Measurements from ENCODE around the gene CD207.
"Not testable (repeated sequence)": the region's sequence is repeated elsewhere in the genome, so short reads cannot be mapped to it uniquely, and the experiment has no call there.

CD207 gene

DNA sequence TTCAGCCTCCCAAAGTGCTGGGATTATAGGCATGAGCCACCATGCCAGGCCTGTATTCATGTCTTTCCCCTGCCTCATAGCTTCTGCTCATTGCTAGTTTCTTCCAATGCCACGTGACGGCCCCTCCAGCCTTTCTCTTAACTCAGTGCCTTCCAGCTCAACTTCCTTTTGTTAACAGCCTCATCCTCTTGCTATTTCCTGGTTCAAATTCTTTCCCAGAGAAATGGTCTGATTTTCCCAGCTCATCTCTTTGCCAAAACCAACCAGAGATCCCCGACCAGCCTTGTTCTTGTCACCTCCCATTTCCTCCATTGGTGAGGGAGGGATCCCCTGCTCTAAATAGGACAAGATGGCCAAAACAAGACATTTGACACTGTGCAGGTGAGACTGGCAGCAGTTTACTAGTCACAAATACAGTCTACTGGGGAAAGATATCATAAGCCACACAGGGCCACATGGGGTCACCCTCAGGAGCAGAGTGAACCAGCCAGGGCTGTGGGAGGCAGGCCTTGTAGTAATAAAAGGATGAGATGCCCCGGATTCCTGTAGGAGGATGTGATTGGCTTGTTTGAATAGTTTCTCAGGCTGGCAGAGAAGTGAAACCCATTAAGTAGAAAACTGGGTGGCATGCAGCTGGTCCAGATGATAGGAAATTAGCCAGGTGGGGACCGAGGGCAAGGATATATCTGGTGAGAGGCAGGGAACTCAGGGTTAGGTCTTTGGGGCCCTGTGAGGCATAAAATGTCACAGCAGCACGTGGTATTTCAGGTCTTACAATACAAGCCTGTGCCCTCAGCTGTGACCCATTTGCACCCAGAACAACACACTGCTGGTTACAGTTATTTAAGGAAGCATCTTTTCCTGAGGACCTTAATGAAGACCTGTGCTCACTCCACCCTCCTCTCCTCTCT lies 6.4 kb downstream of the CD207 start:
- DNase-seq (ENCODE audit: low spot score), result no peak

DNA sequence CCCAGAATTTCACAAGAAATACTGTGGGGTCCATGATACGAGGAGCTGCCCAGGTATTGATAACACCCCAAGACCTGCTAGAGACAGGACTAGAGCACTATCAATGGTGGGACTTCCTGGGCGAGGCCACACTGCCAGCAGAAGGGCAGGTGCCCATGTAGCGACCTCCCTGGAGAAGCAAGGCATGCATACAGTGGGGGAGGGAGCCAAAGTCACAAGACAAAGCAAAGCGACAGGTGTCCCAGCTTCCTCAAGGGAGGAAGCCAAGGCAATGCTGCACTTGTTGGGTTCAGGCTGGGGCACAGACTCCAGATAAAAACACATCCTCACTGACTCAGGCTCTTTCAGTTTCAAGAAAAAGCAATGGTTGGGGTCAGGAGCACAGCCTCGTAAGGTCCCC lies 7.5 kb downstream of the CD207 start:
- DNase-seq (ENCODE audit: low spot score), result no peak

DNA sequence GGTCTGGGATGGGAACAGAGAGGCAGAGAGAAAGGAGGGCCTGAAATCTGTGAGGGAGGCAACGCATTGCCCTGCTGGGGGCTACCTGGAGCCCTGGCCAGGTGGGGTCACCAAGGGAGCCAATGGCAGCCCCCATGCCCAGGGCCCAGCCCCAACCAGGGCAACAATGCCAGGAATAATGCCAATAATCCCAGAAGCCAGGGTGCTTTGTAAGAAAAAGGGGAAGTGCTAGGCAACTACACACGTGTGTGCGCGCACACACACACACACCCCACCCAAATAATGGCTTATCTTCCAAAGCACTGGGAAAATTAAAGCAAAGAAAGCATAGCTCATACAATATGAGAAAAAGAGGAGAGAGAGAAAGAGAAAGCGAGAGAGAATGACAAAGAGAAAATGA lies 8.2 kb downstream of the CD207 start:
- no peak for DNase-seq (ENCODE audit: low spot score)

DNA sequence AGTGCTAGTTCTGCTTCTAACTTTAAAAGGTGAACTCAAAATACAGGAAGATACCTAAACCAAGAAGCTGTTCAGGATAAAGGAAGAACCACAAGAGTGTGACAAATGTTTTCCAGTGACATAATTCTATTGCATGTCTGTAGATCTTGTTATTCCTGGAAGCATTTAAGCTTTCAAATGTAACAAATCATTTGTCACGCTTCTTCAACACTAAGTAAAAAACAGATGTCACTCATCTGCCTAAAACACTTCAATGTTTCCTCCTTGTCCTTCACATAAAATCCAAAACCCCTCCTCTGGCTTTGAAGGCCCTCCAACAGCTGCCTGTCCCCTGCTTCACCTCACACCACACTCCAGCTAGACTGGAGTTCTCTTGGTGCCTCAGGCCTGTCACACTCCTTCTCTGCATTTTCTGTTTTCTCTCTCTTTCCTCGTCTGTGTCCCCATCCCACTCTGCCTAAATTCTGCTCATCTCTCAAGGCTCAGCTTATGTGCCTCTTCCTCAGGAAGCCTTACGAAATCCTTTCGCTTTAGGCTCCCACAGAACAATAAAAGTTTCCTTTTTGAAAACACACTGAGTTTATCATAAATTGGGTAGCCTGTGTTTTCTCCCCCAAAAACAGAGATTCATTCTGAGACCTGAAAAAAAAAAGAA lies 8.8 kb downstream of the CD207 start:
- DNase-seq (ENCODE audit: low spot score), result no peak

DNA sequence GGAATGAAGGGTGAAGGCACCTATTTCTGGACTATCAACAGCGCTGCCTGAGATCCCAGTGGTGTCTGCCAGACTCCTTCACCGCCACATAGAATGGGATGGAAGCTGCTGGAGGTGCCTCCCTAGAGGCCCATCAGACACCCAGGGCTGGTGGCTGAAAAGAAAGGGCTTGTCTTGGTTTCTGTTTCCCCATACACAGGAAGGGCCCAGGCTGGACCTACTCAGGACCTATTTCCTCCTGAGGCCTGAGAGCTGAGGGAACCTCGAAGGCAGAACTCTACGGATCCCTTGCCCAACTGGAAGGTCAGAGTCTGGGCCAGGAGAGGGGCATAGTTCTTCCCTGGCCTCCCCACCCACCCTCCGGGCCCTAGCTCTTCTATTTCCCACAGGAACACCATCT lies 12.4 kb downstream of the CD207 start:
- DNase-seq (ENCODE audit: low spot score), result no peak

DNA sequence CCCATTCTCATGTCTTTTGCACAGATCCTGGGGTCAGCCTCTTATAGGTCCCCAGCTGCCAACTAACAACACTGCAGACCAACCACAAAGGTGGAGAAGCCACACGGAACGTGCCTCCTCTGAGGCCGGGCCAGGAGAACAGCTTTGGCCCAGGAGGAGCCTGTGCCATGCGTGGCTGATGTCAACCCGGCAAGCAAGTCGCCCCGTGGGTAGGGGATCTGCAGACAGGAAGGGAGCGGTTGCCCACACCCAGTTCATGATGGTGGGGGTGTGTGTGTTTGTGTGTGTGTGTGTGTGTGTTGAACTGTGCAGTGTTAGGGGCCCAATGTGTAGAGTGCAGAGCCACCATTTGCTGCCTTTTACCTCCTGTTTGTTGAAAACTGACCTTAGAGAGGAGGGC lies 12.8 kb downstream of the CD207 start:
- no peak for DNase-seq (ENCODE audit: low spot score)

DNA sequence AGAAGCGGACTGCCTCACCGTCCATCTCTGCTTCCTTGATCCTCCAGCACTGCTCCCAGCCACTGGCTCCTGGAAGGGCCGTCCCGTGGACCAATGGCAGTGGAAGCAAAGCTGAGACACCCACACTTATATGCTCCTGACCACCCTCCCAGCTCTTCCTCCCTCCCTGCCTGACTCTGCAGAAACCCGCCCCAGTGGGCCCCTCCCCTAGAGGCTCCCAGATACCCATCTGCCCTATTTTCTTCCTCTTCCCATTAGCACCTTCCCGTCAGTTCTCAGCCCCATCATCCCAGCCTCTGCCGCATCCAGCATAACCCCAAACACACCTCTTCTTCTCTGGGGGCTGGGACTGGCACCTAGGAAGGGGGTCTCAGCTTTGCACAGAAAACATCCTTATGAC lies 15.1 kb downstream of the CD207 start, which contains the start of gene CLEC4F:
Gene CLEC4F (minus strand): TSS at position 101 of the 400 bp plus-strand sequence. CDS start 76 bp downstream, at position 25.
- no peak for DNase-seq (ENCODE audit: low spot score)

DNA sequence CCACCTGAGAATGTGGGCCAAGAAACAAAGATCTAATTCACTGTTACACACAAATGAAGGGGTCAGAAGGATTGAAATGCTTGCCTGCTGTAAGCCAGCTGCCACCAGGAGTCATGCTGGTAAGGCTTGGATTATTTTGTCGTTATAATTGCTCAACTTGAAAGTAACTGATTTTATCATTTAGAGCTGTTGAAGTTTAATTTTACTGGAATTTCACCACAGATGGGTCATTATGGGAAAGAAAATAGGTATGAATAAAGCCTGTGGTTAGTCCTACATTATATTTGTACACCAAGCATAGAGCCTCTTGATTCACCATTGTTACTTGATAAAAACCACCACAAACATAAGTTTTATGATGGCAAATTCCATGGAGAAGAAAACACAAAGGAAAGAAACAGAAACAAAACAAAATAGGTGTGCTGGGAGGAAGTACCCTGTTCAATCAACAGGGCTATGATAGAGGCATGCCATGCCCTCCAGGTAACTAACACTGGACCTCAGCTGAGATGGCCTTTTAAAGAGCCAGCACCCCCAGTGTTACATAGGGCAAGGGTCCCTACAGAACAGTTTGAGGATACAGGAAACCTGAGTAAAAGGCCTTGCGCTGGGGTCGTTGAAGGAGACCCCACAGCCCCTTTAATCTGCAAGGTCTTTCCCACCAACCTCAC lies 18.2 kb downstream of the CD207 start:
- DNase-seq (ENCODE audit: low spot score), result no peak

DNA sequence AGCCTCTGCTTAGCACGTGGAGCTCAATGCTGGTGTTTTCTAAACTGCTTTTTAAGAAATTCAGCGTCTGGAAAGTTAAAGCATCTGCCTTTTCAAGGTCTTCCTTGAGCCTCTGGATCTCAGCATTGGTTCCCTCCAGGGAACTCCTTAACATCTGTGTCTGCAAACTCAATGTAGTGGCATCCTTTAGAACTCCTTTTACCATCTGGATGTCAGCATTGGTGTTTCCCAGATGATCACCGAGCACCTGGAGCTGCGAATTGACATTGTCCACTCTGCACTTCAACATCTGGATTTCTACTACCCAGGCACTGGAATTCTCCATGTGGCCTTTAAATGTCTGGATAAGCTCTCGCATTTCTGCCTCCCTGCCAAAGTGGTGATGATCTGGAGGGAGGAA lies 18.9 kb downstream of the CD207 start:
- no peak for DNase-seq (ENCODE audit: low spot score)

DNA sequence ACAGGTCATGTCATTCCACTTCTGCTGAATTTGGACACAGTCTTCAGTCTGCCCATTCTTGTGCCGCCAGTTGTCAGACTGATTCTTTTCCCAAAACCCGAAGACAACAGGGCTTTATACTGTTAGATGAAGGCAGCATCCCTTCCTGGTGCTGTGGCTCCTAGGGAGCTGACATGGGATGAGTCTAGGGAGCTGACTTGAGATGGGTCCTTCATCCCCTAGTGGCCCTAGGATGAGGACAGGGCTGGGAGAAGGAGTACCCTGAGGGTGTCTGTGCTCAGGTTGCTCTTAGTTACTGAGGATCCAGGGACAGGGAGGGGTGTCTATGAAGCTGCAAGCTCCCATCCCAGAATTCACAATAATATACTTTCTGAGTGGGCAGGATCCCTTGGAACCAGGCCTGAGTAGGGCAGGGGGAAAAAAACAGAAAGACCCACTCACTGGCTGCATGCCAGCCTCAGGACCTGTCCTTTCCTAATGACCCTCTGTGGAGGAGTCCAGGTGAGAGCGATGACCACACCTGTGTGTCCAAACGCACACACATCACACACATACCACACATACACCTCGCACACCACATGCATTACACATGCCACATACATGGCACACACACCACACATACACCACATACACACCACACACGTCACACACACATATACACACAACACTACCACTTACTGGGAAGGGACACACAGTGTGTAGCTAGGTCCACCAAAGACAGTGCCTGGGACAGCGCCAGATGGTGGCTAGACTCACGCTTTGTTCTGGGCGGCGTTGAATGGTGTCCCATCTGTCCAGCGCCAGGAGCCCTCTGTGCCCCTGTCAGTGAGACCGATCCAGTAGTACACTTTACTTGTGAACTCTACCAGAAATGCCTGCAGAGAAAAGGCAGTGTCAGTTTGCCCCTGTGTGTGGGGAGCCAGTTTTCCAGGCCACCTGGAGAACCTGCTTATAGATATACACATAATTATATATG lies 26.3 kb downstream of the CD207 start:
- DNase-seq (ENCODE audit: low spot score), result no peak

DNA sequence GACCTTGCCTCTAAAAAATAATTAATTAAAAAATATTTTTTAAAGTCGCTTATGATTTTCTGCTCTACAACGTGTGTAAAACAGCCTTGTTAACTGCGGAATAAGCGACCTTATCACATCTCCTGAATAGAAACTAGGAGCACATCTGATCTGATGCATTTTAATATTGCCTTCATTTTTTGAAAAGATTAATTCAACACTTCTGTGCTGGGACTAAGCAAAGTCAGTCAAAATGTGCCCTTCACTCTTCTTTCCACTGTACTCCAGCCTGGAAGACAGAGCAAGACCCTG lies 27.8 kb downstream of the CD207 start:
- DNase-seq (ENCODE audit: low spot score), result no peak

DNA sequence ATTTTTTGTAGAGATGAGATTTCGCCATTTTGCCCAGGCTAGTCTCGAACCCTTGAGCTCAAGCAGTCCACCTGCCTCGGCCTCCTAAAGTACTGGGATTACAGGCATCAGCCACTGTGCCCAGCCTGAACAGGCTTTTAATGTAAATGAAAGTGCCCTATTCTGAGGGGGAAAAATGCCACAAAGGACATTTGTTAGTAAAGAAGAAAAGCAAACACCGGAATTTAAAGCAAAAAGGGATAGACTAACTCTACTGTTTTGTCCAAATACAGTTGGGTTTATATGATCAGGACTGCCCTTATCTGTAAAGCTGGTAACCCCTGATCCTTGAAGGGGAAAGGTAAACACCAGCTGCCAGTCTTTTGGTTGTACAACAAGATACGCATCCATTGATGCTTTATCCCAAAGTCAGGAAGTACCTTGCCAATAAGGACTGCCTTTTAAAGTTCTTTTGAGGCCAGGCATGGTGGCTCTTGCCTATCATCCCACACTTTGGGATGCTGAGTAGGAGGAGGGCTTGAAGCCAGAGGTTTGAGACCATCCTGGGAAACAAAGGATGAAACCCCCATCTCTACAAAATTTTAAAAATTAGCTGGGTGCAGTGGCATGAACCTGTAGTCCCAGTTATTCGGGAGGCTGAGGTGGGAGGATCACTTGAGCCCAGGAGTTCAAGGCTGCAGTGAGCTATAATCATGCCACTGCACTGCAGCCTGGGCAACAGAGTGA lies 28.4 kb downstream of the CD207 start:
- no peak for DNase-seq (ENCODE audit: low spot score)

DNA sequence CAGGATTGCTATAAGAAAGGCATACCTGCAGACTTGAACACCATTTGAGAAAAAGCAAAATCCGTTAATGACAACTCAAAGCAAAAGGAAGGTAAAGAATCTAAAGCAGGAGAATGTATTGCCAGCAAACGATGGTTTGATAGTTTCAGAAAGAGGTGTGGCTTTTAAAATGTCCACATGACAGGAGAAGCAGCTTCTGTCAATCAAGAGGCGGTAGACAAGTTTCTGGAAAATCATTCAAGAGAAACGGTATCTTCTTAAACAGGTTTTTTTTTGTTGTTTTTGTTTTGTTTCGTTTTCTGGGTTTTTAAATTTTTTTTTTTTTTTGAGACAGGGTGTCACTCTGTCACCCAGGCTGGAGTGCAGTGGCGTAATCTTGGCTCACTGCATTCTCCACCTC lies 29.0 kb downstream of the CD207 start:
- no peak for DNase-seq (ENCODE audit: low spot score)

DNA sequence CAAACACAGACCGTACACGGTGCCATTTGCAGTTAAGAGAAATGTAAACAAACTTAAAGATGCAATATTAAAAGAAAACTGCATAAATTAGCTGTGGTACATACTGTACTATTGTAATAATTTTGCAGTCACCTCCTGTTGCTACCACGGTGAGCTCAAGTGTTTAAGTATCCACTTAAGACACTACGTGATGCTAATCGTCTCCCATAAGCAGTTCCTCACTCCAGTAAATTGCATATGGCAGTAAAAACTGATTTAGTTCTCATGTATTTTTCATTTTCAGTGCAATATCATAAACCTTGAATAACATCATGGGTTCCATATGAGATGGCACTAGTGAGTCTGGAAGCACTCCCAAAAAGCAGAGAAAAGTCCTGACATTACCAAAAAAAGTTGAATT lies 29.6 kb downstream of the CD207 start:
- no peak for DNase-seq (ENCODE audit: low spot score)

DNA sequence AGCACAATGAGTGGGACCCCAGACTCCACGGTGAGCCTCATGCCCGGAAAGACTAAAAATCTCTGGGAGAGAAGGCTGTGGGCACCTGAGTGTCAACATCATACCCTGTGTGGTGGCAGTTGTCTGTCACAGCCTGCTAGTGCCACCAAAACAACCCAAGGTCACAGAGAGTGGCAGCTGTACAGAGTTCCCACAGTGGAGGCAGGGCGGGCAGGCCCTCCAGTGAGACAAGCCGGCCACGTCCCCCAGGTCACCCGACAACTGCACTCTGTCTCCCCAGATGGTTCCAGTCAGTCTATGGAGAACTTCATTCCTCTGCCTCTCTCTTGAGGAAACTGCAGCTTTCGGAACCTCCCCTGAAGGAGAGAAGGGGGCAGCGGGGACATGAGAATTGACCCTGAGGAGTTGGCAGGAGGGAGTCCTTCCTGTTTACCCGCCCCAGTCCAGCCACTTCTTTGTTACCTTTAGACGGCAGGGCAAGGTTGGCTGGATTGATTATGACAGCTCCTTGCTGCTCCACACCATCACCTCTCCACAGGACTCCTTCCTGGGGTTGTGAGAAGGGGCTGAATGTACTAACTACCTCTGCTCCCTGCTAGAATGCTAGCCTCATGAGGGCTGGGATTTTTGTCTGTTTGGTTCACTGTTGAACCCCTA lies 33.9 kb downstream of the CD207 start:
- DNase-seq (ENCODE audit: low spot score), result no peak

DNA sequence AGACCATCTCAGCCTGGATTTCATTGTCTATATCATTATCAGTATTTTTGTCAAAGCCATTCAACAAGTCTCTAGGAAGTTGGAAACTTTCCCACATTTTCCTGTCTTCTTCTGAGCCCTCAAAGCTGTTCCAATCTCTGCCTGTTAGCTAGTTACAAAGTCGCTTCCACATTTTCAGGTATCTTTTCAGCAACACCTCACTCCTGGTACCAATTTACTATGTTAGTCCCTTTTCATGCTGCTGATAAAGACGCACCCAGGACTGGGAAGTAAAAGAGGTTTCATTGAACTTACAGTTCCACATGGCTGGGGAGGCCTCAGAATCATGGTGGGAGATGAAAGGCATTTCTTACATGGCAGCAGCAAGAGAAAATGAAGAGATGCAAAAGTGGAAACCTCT lies 35.9 kb downstream of the CD207 start:
- DNase-seq (ENCODE audit: low spot score), result no peak

DNA sequence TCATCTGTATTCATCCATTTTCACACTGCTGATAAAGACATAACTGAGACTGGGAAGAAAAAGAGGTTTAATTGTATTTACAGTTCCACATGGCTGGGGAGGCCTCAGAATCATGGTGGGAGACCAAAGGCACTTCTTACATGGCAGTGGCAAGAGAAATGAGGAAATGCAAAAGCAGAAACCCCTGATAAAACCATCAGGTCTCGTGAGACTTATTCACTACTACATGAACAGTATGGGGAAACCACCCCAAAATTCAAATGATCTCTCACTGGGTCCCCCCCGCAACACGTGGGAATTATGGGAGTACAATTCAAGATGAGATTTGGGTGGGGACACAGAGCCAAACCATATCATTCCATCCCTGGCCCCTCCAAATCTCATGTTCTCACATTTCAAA lies 37.6 kb downstream of the CD207 start:
- DNase-seq (ENCODE audit: low spot score), result not testable (repeated sequence)

DNA sequence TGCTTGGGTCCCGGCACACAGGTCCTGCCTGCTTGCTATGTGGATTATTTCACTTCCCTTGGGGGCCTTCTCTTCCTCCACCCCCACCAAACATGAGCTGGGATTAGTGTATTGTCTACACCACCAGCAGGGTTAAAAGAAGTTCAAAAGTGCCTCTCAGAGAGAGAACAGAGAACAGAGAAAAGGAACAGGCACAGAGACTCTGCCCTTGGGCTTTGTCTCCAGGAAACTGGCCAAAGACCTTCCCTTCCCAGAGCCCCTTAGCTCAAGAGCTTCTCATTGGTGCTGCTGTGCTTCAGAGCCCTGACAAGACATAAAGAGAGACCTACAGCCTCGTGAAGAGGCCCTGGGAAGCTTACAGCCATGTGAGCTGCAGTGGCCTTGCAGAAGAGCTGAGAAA lies 38.1 kb downstream of the CD207 start:
- no peak for DNase-seq (ENCODE audit: low spot score)

DNA sequence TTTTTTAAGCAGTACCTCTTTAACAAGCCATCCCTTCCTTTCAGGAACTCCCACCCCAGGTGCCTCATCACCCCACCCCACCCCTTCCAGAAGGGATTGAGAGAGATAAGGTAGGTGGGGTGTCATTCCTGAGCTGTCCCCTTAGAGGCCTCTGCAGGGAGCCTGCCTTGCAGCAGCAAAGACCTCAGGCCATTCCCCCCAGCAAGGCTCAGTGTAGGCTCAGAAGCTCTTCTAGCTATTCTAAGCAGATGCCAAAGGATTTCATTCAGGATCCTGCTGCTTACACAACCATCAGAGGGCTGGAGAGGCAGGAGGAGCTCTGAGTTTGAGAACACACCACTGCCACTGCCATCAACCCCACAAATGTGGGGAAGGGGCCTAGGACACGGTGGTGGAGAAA lies 39.4 kb downstream of the CD207 start:
- no peak for DNase-seq (ENCODE audit: low spot score)

DNA sequence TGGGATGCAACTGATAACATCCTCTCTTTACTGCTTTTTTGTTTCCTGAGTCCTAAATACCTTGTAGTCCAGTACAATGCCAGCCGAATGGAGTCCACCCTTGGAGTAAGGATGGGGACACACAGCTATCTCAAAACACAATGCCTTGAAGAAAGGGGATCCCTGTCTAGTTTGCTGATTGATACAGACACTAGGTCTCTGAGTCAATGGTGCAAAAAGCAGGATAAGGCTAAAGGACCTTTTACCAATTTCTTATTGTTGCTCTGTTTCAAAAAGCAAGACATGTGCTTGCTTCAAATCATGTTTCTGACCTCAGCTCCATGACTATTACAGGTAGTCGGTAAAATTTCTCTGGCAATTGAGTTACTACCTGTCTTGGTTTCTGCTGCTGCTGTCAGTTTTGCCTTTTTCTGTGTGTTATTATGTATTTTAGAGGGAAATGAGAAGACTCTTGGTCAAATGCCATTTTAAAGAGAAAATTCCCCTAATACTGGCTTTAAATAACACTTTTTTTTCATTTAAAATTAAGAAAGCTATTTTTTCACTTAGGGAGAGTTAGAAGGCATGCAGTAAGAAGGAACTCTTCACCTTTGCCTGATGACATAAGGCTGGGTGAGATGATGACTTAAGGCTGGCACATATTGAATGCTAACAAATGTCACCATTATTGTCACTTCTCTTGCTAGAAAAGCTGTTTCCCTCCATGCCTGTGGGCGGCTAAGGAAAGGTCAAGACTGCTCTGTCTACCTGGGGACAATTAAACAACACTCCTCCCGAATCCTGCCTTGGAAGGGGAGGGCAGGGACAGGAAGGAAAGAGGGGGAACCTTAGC lies 40.2 kb downstream of the CD207 start:
- no peak for DNase-seq (ENCODE audit: low spot score)

Measured in LoVo (cell line).